HEK293T (cell line): ENCODE results near the gene GCNT2.
"Not testable (repeated sequence)": the region's sequence is repeated elsewhere in the genome, so short reads cannot be mapped to it uniquely, and the experiment has no call there.

Experiments used
- CTCF ChIA-PET: fragments of 350-600 bp; formaldehyde crosslinking; extraction: SDS; loops from one replicate; lab custom pipeline; 2021; ENCODE audit warnings: antibody characterized with exemption, inconsistent platforms; lab: Yijun Ruan, JAX
- POLR2A ChIA-PET: fragments of 350-600 bp; formaldehyde crosslinking; extraction: SDS; loops from one replicate; lab custom pipeline; 2020; ENCODE audit warnings: antibody characterized with exemption, inconsistent platforms; lab: Yijun Ruan, JAX
- DNase-seq: peaks from one replicate; pipeline ENCODE4 v3.0.0; 2012; ENCODE audit warnings: mixed read lengths; ENCODE audit errors: extremely low spot score
- ARNT ChIP-seq: fragments of 450-650 bp; IDR thresholded peaks from 2 replicates; pipeline ENCODE4 v1.6.1; 2017; ENCODE audit warnings: mild to moderate bottlenecking
- BHLHE40 ChIP-seq: fragments of 450-650 bp; IDR thresholded peaks from 2 replicates; pipeline ENCODE4 v1.6.1; 2016; ENCODE audit warnings: mild to moderate bottlenecking, moderate library complexity, borderline replicate concordance
- CTBP1 ChIP-seq: fragments of 450-650 bp; IDR thresholded peaks from 2 replicates; pipeline ENCODE4 v1.6.1; 2016; ENCODE audit warnings: borderline replicate concordance
- ELF4 ChIP-seq: fragments of 450-650 bp; IDR thresholded peaks from 2 replicates; pipeline ENCODE4 v1.6.1; 2017; ENCODE audit warnings: antibody characterized with exemption
- FOXA1 ChIP-seq: fragments of 450-650 bp; IDR thresholded peaks from 2 replicates; pipeline ENCODE4 v1.6.1; 2016; ENCODE audit warnings: mild to moderate bottlenecking
- FOXK2 ChIP-seq: fragments of 450-650 bp; IDR thresholded peaks from 2 replicates; pipeline ENCODE4 v1.6.1; 2016; ENCODE audit warnings: mild to moderate bottlenecking
- FOXM1 ChIP-seq: fragments of 450-650 bp; IDR thresholded peaks from 2 replicates; pipeline ENCODE4 v1.6.1; 2017; ENCODE audit warnings: mild to moderate bottlenecking, borderline replicate concordance
- HDGF ChIP-seq: fragments of 450-650 bp; IDR thresholded peaks from 2 replicates; pipeline ENCODE4 v1.6.1; 2017; ENCODE audit warnings: antibody characterized with exemption, borderline replicate concordance
- L3MBTL2 ChIP-seq: fragments of 450-650 bp; conservative IDR thresholded peaks from 2 replicates; pipeline ENCODE4 v1.6.1; 2016; ENCODE audit warnings: mild to moderate bottlenecking
- LEF1 ChIP-seq: fragments of 450-650 bp; IDR thresholded peaks from 2 replicates; pipeline ENCODE4 v1.6.1; 2017; ENCODE audit warnings: mild to moderate bottlenecking, borderline replicate concordance
- NFRKB ChIP-seq: fragments of 450-650 bp; IDR thresholded peaks from 2 replicates; pipeline ENCODE4 v1.6.1; 2016; ENCODE audit warnings: mild to moderate bottlenecking, moderate library complexity
- PKNOX1 ChIP-seq: fragments of 450-650 bp; IDR thresholded peaks from 2 replicates; pipeline ENCODE4 v1.6.1; 2016
- SP1 ChIP-seq: fragments of 450-650 bp; IDR thresholded peaks from 2 replicates; pipeline ENCODE4 v1.6.1; 2017
- SUZ12 ChIP-seq: fragments of 450-650 bp; IDR thresholded peaks from 2 replicates; pipeline ENCODE4 v1.6.1; 2016; ENCODE audit warnings: mild to moderate bottlenecking
- TARDBP ChIP-seq: fragments of 450-650 bp; IDR thresholded peaks from 2 replicates; pipeline ENCODE4 v1.6.1; 2016
- ZNF384 ChIP-seq: fragments of 450-650 bp; IDR thresholded peaks from 2 replicates; pipeline ENCODE4 v1.6.1; 2016

Gene GCNT2

DNA sequence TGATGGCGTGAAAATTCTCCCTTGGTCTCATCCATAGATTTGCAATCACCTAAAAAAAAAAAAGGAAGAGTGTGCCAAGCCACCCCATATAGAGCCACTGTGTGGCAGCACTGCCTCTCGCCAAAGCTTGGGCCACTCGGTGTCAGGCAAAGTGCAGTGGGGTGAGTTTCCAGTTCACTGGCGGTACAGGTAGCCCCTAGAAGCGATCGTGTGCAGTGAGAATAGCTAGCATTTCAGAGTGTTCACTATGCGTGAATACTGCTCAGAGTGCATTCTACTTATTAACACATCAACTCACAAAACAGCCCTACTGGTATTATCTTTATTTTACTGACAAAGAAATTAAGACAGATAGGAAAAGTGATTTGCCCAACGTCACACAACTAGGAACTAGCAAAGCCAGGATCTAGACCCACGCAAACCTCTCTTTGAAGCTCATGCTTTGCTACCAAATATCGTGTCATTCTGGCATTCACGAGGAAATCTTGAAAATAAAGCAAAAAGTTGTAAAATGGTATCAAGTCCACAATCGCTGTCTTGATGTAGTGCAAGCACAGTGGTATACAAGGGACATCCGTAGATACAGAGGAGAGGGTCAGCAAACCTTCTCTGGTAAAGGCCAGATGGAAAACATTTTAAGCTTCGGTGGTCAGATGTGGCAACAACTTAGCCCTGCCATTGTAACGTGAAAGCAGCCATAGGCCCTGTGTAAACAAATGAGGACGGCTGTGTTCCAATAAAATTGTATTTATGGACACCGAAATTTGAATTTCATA is 10.4 kb upstream of the GCNT2 start:
- POLR2A ChIA-PET, result interaction anchor here (1.0 to 2.0 kb wide), 4 partner anchors 10 to 376 kb away, joined by 3 to 12 read pairs (median 7); partner anchors contain the start of genes C6orf52, GCNT2, PAK1IP1 and SYCP2L
- DNase-seq, result peak; percentile 70
- CTCF ChIA-PET, result interaction anchor here (0.5 to 1.8 kb wide), 11 partner anchors 9 to 292 kb away, joined by 3 to 5 read pairs (median 3); partner anchors contain the start of gene PAK1IP1
- no peak for TF ChIP-seq TARDBP
- peak; percentile 95 for TF ChIP-seq ZNF384

GRCh38 chr6:10511477-10511876 is 9.7 kb upstream of the GCNT2 start:
- ChIA-PET CTCF (interaction anchor here (0.6 to 1.8 kb wide), 7 partner anchors 10 to 291 kb away, joined by 3 to 5 read pairs (median 4); partner anchors contain the start of gene PAK1IP1), POLR2A (interaction anchor here (1.2 to 2.0 kb wide), 3 partner anchors 10 to 375 kb away, joined by 3 to 12 read pairs (median 11); partner anchors contain the start of genes C6orf52, GCNT2, PAK1IP1 and SYCP2L)
- DNase-seq, result no peak
- no peak for TF ChIP-seq LEF1
- peak; percentile 66; the same call in 1 of the 2 replicates for TF ChIP-seq CTBP1
- TF ChIP-seq PKNOX1, result peak; percentile 2; the same call in 1 of the 2 replicates
- no peak for TF ChIP-seq FOXK2
- TF ChIP-seq SP1, result no peak
- TF ChIP-seq FOXA1, result no peak

- CTCF ChIA-PET, result no interaction called here
- no peak for DNase-seq
- POLR2A ChIA-PET, result no interaction called here
- no peak for TF ChIP-seq PKNOX1
- TF ChIP-seq FOXA1, result no peak
- no peak for TF ChIP-seq L3MBTL2
- TF ChIP-seq SUZ12, result no peak
- no peak for TF ChIP-seq BHLHE40
- TF ChIP-seq CTBP1, result no peak
- no peak for TF ChIP-seq NFRKB
- no peak for TF ChIP-seq ARNT
Measured at GRCh38 chr6:10513544-10513943, 7.6 kb upstream of the GCNT2 start.

- POLR2A ChIA-PET, result no interaction called here
- TF ChIP-seq ELF4 (no peak), FOXK2 (no peak), ZNF384 (no peak), HDGF (no peak), SP1 (no peak)
- CTCF ChIA-PET, result no interaction called here
- DNase-seq, result no peak
Measured at GRCh38 chr6:10514049-10514780, 6.9 kb upstream of the GCNT2 start.

DNA sequence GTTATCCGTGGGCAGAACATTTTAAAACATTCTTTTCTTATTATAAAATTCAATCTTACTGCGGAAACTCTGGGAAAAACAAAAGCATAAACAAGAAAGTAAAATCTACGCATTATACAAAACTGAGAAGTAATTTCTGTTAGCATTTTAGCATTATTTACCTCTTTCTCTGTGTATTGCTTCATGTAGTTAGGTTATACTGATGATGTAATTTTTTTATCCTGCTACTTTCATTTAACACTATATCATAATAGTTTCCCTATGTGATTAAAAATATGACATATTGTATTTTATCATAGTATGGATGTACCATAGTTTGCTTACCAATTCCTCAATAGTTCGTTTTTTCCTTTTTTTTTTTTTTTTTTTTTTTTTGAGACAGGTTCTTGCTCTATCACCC is 4.2 kb upstream of the GCNT2 start:
- POLR2A ChIA-PET, result no interaction called here
- TF ChIP-seq FOXK2, result no peak
- no peak for TF ChIP-seq ELF4
- no peak for TF ChIP-seq SUZ12
- TF ChIP-seq LEF1, result no peak
- no peak for TF ChIP-seq FOXM1
- TF ChIP-seq ARNT, result no peak
- TF ChIP-seq ZNF384, result no peak
- no peak for DNase-seq
- CTCF ChIA-PET, result no interaction called here

GRCh38 chr6:10518557-10519407 is 2.4 kb upstream of the GCNT2 start:
- CTCF ChIA-PET, result interaction anchor here (0.7 kb wide), 1 partner anchor 518 kb away, joined by 4 read pairs; no protein-coding TSS in a partner anchor
- TF ChIP-seq ZNF384, result no peak
- no peak for DNase-seq
- POLR2A ChIA-PET, result no interaction called here

DNA sequence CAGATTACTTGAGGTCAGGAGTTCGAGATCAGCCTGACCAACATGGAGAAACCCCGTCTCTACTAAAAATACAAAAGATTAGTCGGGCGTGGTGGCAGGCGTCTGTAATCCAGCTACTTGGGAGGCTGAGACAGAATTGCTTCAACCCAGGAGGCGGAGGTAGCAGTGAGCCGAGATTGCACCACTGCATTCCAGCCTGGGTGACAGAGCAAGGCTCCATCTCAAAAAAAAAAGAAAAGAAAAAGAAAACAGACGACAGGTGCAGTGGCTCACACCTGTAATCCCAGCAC is 1.8 kb upstream of the GCNT2 start:
- POLR2A ChIA-PET, DNase-seq: not testable (repeated sequence)
- CTCF ChIA-PET, result interaction anchor here (0.7 kb wide), 1 partner anchor 518 kb away, joined by 4 read pairs; no protein-coding TSS in a partner anchor
